HG03378 (cell line): ENCODE measurements around the gene FN3KRP.

Experiments
- ATAC-seq: cut with Tn5 transposase; IDR thresholded peaks from one replicate; pipeline ENCODE4 v1.9.1; 2021; ENCODE audit warnings: mild to moderate bottlenecking, moderate library complexity; ENCODE audit not compliant: unreplicated experiment

Gene FN3KRP

GRCh38 chr17:82703935-82704865 lies 12.3 kb upstream of the FN3KRP start:
- no peak for ATAC-seq

GRCh38 chr17:82704886-82705285 lies 11.6 kb upstream of the FN3KRP start:
- ATAC-seq, result no peak

GRCh38 chr17:82705756-82706155 lies 10.8 kb upstream of the FN3KRP start:
- no peak for ATAC-seq

- ATAC-seq, result no peak
These were observed 7.4 kb upstream of the FN3KRP start for GRCh38 chr17:82709024-82709675.

GRCh38 chr17:82709676-82710498 lies 6.6 kb upstream of the FN3KRP start:
- ATAC-seq, result no peak

- no peak for ATAC-seq
These were observed 5.8 kb upstream of the FN3KRP start for GRCh38 chr17:82710499-82711232.

GRCh38 chr17:82713071-82713723 lies 3.3 kb upstream of the FN3KRP start:
- ATAC-seq, result no peak

GRCh38 chr17:82718986-82719685 lies 2.6 kb downstream of the FN3KRP start:
- no peak for ATAC-seq

- ATAC-seq, result no peak
These were observed 3.7 kb downstream of the FN3KRP start for GRCh38 chr17:82720204-82720603.

- ATAC-seq, result no peak
These were observed 6.0 kb downstream of the FN3KRP start for GRCh38 chr17:82722341-82723013.

GRCh38 chr17:82723169-82723807 lies 6.8 kb downstream of the FN3KRP start:
- no peak for ATAC-seq

GRCh38 chr17:82726427-82726826 lies 9.9 kb downstream of the FN3KRP start:
- no peak for ATAC-seq

- ATAC-seq, result no peak
These were observed 13.2 kb downstream of the FN3KRP start for GRCh38 chr17:82729479-82730260.

- no peak for ATAC-seq
These were observed 15.7 kb downstream of the FN3KRP start for GRCh38 chr17:82732118-82732743.

GRCh38 chr17:82734987-82735866 lies 18.7 kb downstream of the FN3KRP start, which contains the start of gene FN3K:
TSS of gene FN3K (plus strand) at chr17:82735615. CDS start at chr17:82735637, 22 bp downstream.
- no peak for ATAC-seq

- no peak for ATAC-seq
These were observed 20.1 kb downstream of the FN3KRP start for GRCh38 chr17:82736511-82737185.
